IMR-90 (cell line): ENCODE results near the gene BMP7. TPM values are rescaled to one million over a fixed set of nuclear protein-coding genes. Genes with fewer than 3 reads are reported as not detected.

Experiments
- ATAC-seq: fragments of 200-7000 bp; cut with Tn5 transposase; 2 replicates; pipeline ENCODE4 v1.9.1; 2020; ENCODE audit warnings: low read depth, mild to moderate bottlenecking, moderate library complexity
- BruUV-seq: library from RNA; stranded (reverse); fragments of 400-500 nt; replicated peaks from 2 replicates; lab custom pipeline; 2021; lab: Mats Ljungman, UMichigan
- CTCF ChIA-PET: fragments of 300-600 bp; formaldehyde crosslinking; extraction: SDS; loops from one replicate; lab custom pipeline; 2021; ENCODE audit warnings: antibody characterized with exemption; lab: Yijun Ruan, JAX
- POLR2A ChIA-PET: fragments of 300-600 bp; sonication (Branson Sonifier 250); formaldehyde crosslinking; loops from one replicate; lab custom pipeline; 2022; ENCODE audit warnings: antibody characterized with exemption; ENCODE audit not compliant: unreplicated experiment; lab: Charles Lee
- DNase-seq: peaks from one replicate; pipeline ENCODE4 v3.0.0; 2013
- H2AFZ ChIP-seq: replicated peaks from 2 replicates; pipeline ENCODE3; 2013; ENCODE audit warnings: low read length, mild to moderate bottlenecking; ENCODE audit not compliant: poor library complexity
- H2AK5ac ChIP-seq: 2 replicates; pipeline ENCODE4 v1.6.1; 2013; ENCODE audit warnings: low read depth, low read length, inconsistent platforms
- H2AK9ac ChIP-seq: replicated peaks from 2 replicates; pipeline ENCODE3; 2013; ENCODE audit warnings: mild to moderate bottlenecking, low read depth, low read length, moderate library complexity; ENCODE audit not compliant: poor library complexity
- H2BK120ac ChIP-seq: 2 replicates; pipeline ENCODE4 v1.6.1; 2013; ENCODE audit warnings: low read depth, low read length, inconsistent platforms
- H2BK15ac ChIP-seq: 3 replicates; pipeline ENCODE4 v1.6.1; 2013; ENCODE audit warnings: low read depth, low read length, inconsistent platforms
- H2BK20ac ChIP-seq: 2 replicates; pipeline ENCODE4 v1.6.1; 2013; ENCODE audit warnings: low read depth, mild to moderate bottlenecking, inconsistent platforms, low read length, moderate library complexity
- H2BK5ac ChIP-seq: 2 replicates; pipeline ENCODE4 v1.6.1; 2013; ENCODE audit warnings: mild to moderate bottlenecking, low read depth, low read length, inconsistent platforms; ENCODE audit not compliant: poor library complexity, severe bottlenecking
- H3K14ac ChIP-seq: replicated peaks from 2 replicates; pipeline ENCODE4 v1.6.1; 2013; ENCODE audit warnings: low read depth, low read length, inconsistent platforms
- H3K18ac ChIP-seq: 2 replicates; pipeline ENCODE4 v1.6.1; 2013; ENCODE audit warnings: low read depth, low read length, control low read depth
- H3K23ac ChIP-seq: 2 replicates; pipeline ENCODE4 v1.6.1; 2013; ENCODE audit warnings: low read depth, low read length, inconsistent platforms
- H3K27ac ChIP-seq: 2 replicates; pipeline ENCODE4 v1.5.1; 2013; ENCODE audit warnings: mild to moderate bottlenecking, control low read depth, low read length; ENCODE audit not compliant: insufficient read depth
- H3K27me3 ChIP-seq: 2 replicates; pipeline ENCODE4 v1.6.1; 2013; ENCODE audit warnings: low read length; ENCODE audit not compliant: control insufficient read depth, insufficient read depth
- H3K36me3 ChIP-seq: 2 replicates; pipeline ENCODE4 v1.6.1; 2013; ENCODE audit warnings: low read length, mixed read lengths; ENCODE audit not compliant: control insufficient read depth, insufficient read depth
- H3K4ac ChIP-seq: 2 replicates; pipeline ENCODE4 v1.6.1; 2013; ENCODE audit warnings: low read depth, low read length, inconsistent platforms
- H3K4me1 ChIP-seq: 2 replicates; pipeline ENCODE4 v1.6.1; 2013; ENCODE audit warnings: low read length, mixed read lengths; ENCODE audit not compliant: control insufficient read depth, insufficient read depth
- H3K4me2 ChIP-seq: 2 replicates; pipeline ENCODE4 v1.6.1; 2013; ENCODE audit warnings: low read depth, mild to moderate bottlenecking, control low read depth, low read length, moderate library complexity
- H3K4me3 ChIP-seq: 2 replicates; pipeline ENCODE4 v1.5.1; 2013; ENCODE audit warnings: low read depth, mild to moderate bottlenecking, control low read depth, low read length, moderate library complexity; ENCODE audit not compliant: insufficient read depth
- H3K56ac ChIP-seq: 2 replicates; pipeline ENCODE4 v1.6.1; 2013; ENCODE audit warnings: low read length, inconsistent platforms; ENCODE audit not compliant: insufficient read depth; ENCODE audit errors: extremely low read depth
- H3K79me1 ChIP-seq, 2 experiments: 2 replicates each; pipeline ENCODE4 v1.6.1; 2013; ENCODE audit warnings: low read length in 2 of 2, inconsistent platforms in 1 of 2, low read depth in 1 of 2
- H3K9ac ChIP-seq: 2 replicates; pipeline ENCODE4 v1.6.1; 2013; ENCODE audit warnings: low read depth, low read length, control low read depth
- H3K9me1 ChIP-seq: 2 replicates; pipeline ENCODE4 v1.6.1; 2013; ENCODE audit warnings: low read length, inconsistent platforms; ENCODE audit not compliant: insufficient read depth
- H3K9me3 ChIP-seq: 2 replicates; pipeline ENCODE4 v1.6.1; 2013; ENCODE audit warnings: low read length; ENCODE audit not compliant: control insufficient read depth, insufficient read depth
- H4K20me1 ChIP-seq: 2 replicates; pipeline ENCODE4 v1.6.1; 2013; ENCODE audit warnings: low read length, inconsistent platforms; ENCODE audit not compliant: insufficient read depth
- H4K5ac ChIP-seq: 2 replicates; pipeline ENCODE4 v1.6.1; 2013; ENCODE audit warnings: mild to moderate bottlenecking, low read depth, low read length, control low read depth
- H4K8ac ChIP-seq, 2 experiments: 2 replicates each; pipeline ENCODE4 v1.6.1; 2013; ENCODE audit warnings: low read depth in 2 of 2, low read length in 2 of 2, control low read depth in 1 of 2, inconsistent platforms in 1 of 2
- H4K91ac ChIP-seq: 2 replicates; pipeline ENCODE4 v1.6.1; 2013; ENCODE audit warnings: low read depth, low read length, inconsistent platforms; ENCODE audit not compliant: insufficient read depth
- BHLHE40 ChIP-seq: fragments of 150-350 bp; IDR thresholded peaks from 2 replicates; pipeline ENCODE4 v1.6.1; 2016; ENCODE audit warnings: mild to moderate bottlenecking, low read depth, low read length
- CEBPB ChIP-seq: IDR thresholded peaks from 2 replicates; pipeline ENCODE4 v1.6.1; 2012; ENCODE audit warnings: low read depth, low read length, improper control_type of control experiment
- CHD1 ChIP-seq: IDR thresholded peaks from 2 replicates; pipeline ENCODE4 v1.6.1; 2012; ENCODE audit warnings: low read depth, low read length, improper control_type of control experiment
- FOS ChIP-seq: fragments of 150-350 bp; IDR thresholded peaks from 2 replicates; pipeline ENCODE4 v1.6.1; 2016; ENCODE audit warnings: low read depth, low read length
- MAFK ChIP-seq: IDR thresholded peaks from 2 replicates; pipeline ENCODE4 v1.6.1; 2012; ENCODE audit warnings: low read depth, low read length, improper control_type of control experiment
- MAZ ChIP-seq: IDR thresholded peaks from 2 replicates; pipeline ENCODE4 v1.6.1; 2012; ENCODE audit warnings: low read depth, mild to moderate bottlenecking, low read length, improper control_type of control experiment, moderate library complexity, borderline replicate concordance
- MXI1 ChIP-seq: IDR thresholded peaks from 2 replicates; pipeline ENCODE4 v1.6.1; 2012; ENCODE audit warnings: low read depth, mild to moderate bottlenecking, low read length, moderate library complexity, borderline replicate concordance
- NFE2L2 ChIP-seq: fragments of 150-350 bp; IDR thresholded peaks from 2 replicates; pipeline ENCODE4 v1.6.1; 2016; ENCODE audit warnings: low read depth, mild to moderate bottlenecking, low read length
- POLR2A ChIP-seq: IDR thresholded peaks from 2 replicates; pipeline ENCODE4 v1.6.1; 2012; ENCODE audit warnings: mild to moderate bottlenecking, low read depth, low read length
- RAD21 ChIP-seq: IDR thresholded peaks from 2 replicates; pipeline ENCODE4 v1.6.1; 2012; ENCODE audit warnings: low read length, improper control_type of control experiment
- RCOR1 ChIP-seq: IDR thresholded peaks from 2 replicates; pipeline ENCODE4 v1.6.1; 2012; ENCODE audit warnings: mild to moderate bottlenecking, low read length, improper control_type of control experiment; ENCODE audit not compliant: insufficient replicate concordance
- RFX5 ChIP-seq: IDR thresholded peaks from 2 replicates; pipeline ENCODE4 v1.8.0; 2012; ENCODE audit warnings: low read depth, mild to moderate bottlenecking, low read length, moderate library complexity
- SMC3 ChIP-seq: fragments of 150-350 bp; IDR thresholded peaks from 2 replicates; pipeline ENCODE4 v1.6.1; 2016; ENCODE audit warnings: low read depth, mild to moderate bottlenecking, antibody characterized with exemption, low read length, moderate library complexity
- WGBS, 2 experiments: methylation state at CpG; one replicate each; pipeline versions ENCODE4 v1.1.5 to v1.1.7; 2013; ENCODE audit warnings: missing lambda C conversion rate in 2 of 2; ENCODE audit not compliant: insufficient read length in 1 of 2; ENCODE audit errors: extremely low coverage in 2 of 2; 5-methylcytosine and 5-hydroxymethylcytosine counted together
- dilution Hi-C: fragments of 300-500 bp; cut with HindIII; formaldehyde crosslinking; loops from one replicate; pipeline ENCODE4 v1.14.3; 2018; ENCODE audit warnings: low sequenced_read_pairs; ENCODE audit not compliant: unreplicated experiment
- in situ Hi-C: fragments of 300-500 bp; cut with MboI; formaldehyde crosslinking; loops from 3 replicates; pipeline ENCODE4 v1.14.3; 2019; ENCODE audit warnings: low sequenced_read_pairs, inconsistent platforms, mixed read lengths
- intact Hi-C: fragments of 100-400 bp; cut with micrococcal nuclease; formaldehyde crosslinking; loops from 2 replicates; pipeline ENCODE4 v1.10.0; 2022
- polyA plus RNA-seq, 3 experiments: library from polyadenylated mRNA; depleted of rRNA; stranded (reverse); fragments of >200 nt; gene quantifications; 2 replicates each; pipeline ENCODE4 v1.2.3, GENCODE V29; 2012; ENCODE audit warnings: low replicate concordance in 1 of 3
- total RNA-seq: library from RNA; depleted of rRNA; stranded (reverse); fragments of >200 nt; gene quantifications from 2 replicates; pipeline ENCODE4 v1.2.3, GENCODE V29; 2012
- TF ChIP-seq, protein P1 (sequence below): conservative IDR thresholded peaks from 2 replicates; pipeline ENCODE4 v1.5.1; 2012; ENCODE audit warnings: mild to moderate bottlenecking, low read depth, low read length, improper control_type of control experiment
- TF ChIP-seq, protein P2 (sequence below): fragments of 150-350 bp; IDR thresholded peaks from 2 replicates; pipeline ENCODE4 v1.6.1; 2016; ENCODE audit warnings: low read depth, mild to moderate bottlenecking, low read length, moderate library complexity, borderline replicate concordance
- TF ChIP-seq, protein P3 (sequence below): fragments of 150-350 bp; IDR thresholded peaks from 2 replicates; pipeline ENCODE4 v1.6.1; 2017; ENCODE audit warnings: mild to moderate bottlenecking, antibody characterized with exemption, low read length, low read depth

The BMP7 gene
- total and polyA plus RNA-seq, 2 of the 4 experiments (the other 2 are of a cell fraction): not detected

DNA sequence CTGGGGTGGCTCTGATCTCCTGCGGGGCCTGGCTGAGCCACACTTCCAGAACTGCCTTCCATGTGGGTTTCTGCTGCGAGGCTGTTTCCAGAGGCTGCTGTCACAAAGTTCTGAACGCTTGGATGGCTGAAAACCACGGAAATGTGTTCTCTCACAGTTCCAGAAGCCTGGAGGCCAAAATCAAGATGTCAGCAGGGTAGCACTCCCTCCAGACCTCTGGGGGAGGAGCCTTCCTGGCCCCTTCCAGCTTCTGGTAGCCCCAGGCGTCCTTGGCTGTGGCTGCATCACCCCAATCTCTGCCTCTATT is 23.7 kb upstream of the BMP7 start:
- TF ChIP-seq NFE2L2: no peak
- TF ChIP-seq FOS: no peak
- TF ChIP-seq CEBPB: no peak
- TF ChIP-seq POLR2A: no peak
- TF ChIP-seq, protein P1, sequence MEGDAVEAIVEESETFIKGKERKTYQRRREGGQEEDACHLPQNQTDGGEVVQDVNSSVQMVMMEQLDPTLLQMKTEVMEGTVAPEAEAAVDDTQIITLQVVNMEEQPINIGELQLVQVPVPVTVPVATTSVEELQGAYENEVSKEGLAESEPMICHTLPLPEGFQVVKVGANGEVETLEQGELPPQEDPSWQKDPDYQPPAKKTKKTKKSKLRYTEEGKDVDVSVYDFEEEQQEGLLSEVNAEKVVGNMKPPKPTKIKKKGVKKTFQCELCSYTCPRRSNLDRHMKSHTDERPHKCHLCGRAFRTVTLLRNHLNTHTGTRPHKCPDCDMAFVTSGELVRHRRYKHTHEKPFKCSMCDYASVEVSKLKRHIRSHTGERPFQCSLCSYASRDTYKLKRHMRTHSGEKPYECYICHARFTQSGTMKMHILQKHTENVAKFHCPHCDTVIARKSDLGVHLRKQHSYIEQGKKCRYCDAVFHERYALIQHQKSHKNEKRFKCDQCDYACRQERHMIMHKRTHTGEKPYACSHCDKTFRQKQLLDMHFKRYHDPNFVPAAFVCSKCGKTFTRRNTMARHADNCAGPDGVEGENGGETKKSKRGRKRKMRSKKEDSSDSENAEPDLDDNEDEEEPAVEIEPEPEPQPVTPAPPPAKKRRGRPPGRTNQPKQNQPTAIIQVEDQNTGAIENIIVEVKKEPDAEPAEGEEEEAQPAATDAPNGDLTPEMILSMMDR: no peak
- no peak for TF ChIP-seq CHD1
- TF ChIP-seq BHLHE40: no peak
- no peak for TF ChIP-seq RAD21
- no peak for TF ChIP-seq RFX5
- TF ChIP-seq, protein P2, sequence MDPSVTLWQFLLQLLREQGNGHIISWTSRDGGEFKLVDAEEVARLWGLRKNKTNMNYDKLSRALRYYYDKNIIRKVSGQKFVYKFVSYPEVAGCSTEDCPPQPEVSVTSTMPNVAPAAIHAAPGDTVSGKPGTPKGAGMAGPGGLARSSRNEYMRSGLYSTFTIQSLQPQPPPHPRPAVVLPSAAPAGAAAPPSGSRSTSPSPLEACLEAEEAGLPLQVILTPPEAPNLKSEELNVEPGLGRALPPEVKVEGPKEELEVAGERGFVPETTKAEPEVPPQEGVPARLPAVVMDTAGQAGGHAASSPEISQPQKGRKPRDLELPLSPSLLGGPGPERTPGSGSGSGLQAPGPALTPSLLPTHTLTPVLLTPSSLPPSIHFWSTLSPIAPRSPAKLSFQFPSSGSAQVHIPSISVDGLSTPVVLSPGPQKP: no peak
- TF ChIP-seq SMC3: no peak
- no peak for TF ChIP-seq RCOR1
- no peak for TF ChIP-seq MXI1
- TF ChIP-seq MAFK: no peak
- TF ChIP-seq MAZ: no peak
- TF ChIP-seq, protein P3, sequence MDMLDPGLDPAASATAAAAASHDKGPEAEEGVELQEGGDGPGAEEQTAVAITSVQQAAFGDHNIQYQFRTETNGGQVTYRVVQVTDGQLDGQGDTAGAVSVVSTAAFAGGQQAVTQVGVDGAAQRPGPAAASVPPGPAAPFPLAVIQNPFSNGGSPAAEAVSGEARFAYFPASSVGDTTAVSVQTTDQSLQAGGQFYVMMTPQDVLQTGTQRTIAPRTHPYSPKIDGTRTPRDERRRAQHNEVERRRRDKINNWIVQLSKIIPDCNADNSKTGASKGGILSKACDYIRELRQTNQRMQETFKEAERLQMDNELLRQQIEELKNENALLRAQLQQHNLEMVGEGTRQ: no peak
- no peak overlapping the region for H3K56ac ChIP-seq
- H3K4me2 ChIP-seq: no peak overlapping the region
- peaks cover 2% of the 10 kb centered on the region; the same call in 1 of the 2 replicates for H3K4me1 ChIP-seq
- H3K36me3 ChIP-seq: no peaks in the 10 kb centered on the region
- POLR2A ChIA-PET: no interaction called here
- no peak overlapping the region for H2BK120ac ChIP-seq
- H4K20me1 ChIP-seq: no peaks in the 10 kb centered on the region
- no peak overlapping the region for H2BK5ac ChIP-seq
- 22% methylated on average over 3 of the region's 5 CpGs; no CpG with 5 or more reads in 1 of the 2 experiments for WGBS, 2 experiments
- H3K9me3 ChIP-seq: no peaks in the 10 kb centered on the region
- no peak overlapping the region for H2BK15ac ChIP-seq
- H4K8ac ChIP-seq: no peak overlapping the region
- H2BK20ac ChIP-seq: no peak overlapping the region
- H3K27ac ChIP-seq: no peak overlapping the region
- intact Hi-C loops (no loop called here), dilution Hi-C loops (no loop called here), in situ Hi-C loops (no loop called here)
- H3K14ac ChIP-seq: no peak overlapping the region
- H3K4me3 ChIP-seq: no peak overlapping the region
- no peak overlapping the region for H3K9ac ChIP-seq
- H3K18ac ChIP-seq: no peak overlapping the region
- H3K4ac ChIP-seq: no peak overlapping the region
- H3K79me1 ChIP-seq: no peaks in the 10 kb centered on the region
- no peak overlapping the region for H2AFZ ChIP-seq
- BruUV-seq: no TSS peak
- no peak overlapping the region for H4K91ac ChIP-seq
- no peak overlapping the region for H2AK9ac ChIP-seq
- H2AK5ac ChIP-seq: no peak overlapping the region
- DNase-seq: no peak
- peaks cover 17% of the 10 kb centered on the region for H3K27me3 ChIP-seq
- H4K5ac ChIP-seq: no peak overlapping the region
- no peak for ATAC-seq
- no peaks in the 10 kb centered on the region for H3K9me1 ChIP-seq
- no peak overlapping the region for H3K23ac ChIP-seq
- CTCF ChIA-PET: no interaction called here
